ENCODE results near the gene HYDIN.

Gene HYDIN

GRCh38 chr16:70765491-70765890 is 465.0 kb downstream of the HYDIN start:
- DNase-seq (ENCODE audit: low spot score), result no peak

- DNase-seq (ENCODE audit: low spot score), result no peak
Measured at GRCh38 chr16:70764632-70765031, 465.9 kb downstream of the HYDIN start.

- DNase-seq (ENCODE audit: low spot score), result no peak
Measured at GRCh38 chr16:70760221-70760620, 470.3 kb downstream of the HYDIN start.

GRCh38 chr16:70759666-70760065 is 470.9 kb downstream of the HYDIN start:
- no peak for DNase-seq (ENCODE audit: low spot score)

- no peak for DNase-seq (ENCODE audit: low spot score)
Measured at GRCh38 chr16:70758786-70759185, 471.7 kb downstream of the HYDIN start.
